GM21529 (cell line): ENCODE data around the gene RNF103.
"Not testable (repeated sequence)": the region's sequence is repeated elsewhere in the genome, so short reads cannot be mapped to it uniquely, and the experiment has no call there.

Experiments
- ATAC-seq: cut with Tn5 transposase; IDR thresholded peaks from one replicate; pipeline ENCODE4 v1.9.1; 2021; ENCODE audit not compliant: unreplicated experiment

RNF103 gene

DNA sequence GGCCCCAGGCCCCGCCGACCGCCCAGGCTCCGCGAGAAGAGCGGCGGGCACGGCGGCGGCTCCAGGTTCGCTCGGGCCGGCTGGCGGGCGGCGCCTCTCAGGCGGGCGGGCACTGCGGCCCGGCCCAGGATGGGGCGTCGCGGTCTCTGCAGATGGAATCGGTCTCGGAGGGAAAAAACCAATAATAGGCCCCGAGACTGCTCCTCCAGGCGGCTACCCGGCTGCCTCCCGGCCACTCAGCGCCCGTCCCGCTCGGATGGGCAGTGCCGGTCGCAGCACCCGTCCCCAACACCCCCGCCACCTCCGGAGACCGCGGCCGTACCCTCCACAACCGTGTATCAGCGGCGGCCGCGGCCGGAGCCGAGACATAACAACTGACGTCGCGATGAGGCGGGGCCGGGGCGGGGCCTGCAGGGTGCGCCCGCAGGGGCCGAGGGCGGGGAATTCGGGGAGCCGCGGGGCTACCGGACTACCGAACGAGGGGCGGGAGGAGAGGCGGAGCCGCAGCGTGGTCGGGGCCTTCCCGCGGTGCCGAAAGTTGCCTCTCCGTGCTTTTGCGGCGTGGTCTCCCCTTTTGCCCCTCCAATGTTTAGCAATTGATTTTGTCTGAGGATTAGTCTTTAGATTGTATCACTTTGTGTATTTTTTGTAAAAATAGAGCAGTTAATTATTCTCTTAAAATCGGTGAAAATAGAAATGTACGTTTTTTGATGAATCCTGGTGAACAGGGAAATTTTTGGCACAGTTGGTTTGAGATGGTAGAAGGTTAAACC lies at the start of gene RNF103:
Gene RNF103, minus strand, starts transcription at position 372 of the 773 bp plus-strand sequence. CDS start 979 bp downstream, outside the sequence.
- peak; percentile 79 for ATAC-seq

GRCh38 chr2:86673011-86673410 lies 49.3 kb upstream of the RNF103 start:
- ATAC-seq = no peak

- ATAC-seq = no peak
Observed at GRCh38 chr2:86672027-86672545, 48.4 kb upstream of the RNF103 start.

DNA sequence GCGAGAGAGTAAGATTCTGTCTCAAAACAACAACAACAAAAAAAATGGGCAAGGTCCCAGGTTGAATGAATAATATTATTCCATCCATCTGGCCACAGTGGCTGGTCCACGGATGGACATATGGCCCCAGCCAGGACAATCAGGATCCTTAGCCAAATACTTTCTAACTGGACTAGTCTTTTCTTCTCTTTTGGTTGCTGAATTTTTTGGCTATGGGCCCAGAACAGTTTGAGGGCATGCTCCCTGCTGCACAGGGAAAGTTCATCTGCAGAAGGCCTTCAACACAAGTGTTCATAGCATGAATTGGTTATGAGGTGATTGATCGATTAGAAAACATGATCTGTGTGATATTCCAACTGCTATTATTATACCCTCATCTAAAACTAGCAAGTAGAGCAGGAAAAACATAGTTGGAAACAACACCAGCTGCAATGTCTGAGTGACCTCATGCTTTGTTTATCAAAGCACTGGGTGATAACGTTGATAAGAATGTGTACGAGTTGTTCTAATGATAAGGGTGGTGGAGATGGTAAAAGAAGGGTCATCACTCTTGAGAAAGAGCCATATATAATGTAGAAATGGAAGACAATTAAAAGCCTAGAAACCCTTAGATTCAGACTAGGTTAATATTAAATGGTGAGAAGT lies 47.8 kb upstream of the RNF103 start:
- ATAC-seq = no peak

DNA sequence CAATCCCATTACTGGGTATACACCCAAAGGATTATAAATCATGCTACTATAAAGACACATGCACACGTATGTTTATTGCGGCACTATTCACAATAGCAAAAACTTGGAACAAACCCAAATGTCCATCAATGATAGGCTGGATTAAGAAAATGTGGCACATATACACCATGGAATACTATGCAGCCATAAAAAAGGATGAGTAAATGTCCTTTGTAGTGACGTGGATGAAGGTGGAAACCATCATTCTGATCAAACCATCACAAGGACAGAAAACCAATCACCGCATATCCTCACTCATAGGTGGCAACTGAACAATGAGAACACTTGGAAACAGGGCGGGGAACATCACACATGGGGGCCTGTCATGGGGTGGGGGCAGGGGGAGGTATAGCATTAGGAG lies 45.7 kb upstream of the RNF103 start:
- not testable (repeated sequence) for ATAC-seq

DNA sequence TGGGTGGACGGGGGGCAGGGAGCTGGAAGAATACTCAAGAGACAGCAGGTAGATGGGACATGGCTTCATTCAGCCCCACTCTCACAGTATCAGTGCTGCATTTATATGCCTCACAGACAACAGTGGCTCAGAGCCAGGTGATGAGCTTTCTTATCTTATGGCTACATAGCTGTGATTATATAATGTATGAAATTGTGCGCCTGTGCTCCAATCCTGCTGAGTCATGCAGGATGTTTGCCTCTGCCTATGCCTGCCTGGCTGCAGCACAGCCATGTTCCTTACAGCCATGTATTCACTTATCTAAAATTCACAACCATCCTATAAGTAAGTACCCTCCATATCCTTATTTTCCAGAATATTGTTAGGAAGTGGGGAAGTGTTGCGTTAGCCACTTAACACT lies 37.7 kb upstream of the RNF103 start:
- ATAC-seq = no peak

DNA sequence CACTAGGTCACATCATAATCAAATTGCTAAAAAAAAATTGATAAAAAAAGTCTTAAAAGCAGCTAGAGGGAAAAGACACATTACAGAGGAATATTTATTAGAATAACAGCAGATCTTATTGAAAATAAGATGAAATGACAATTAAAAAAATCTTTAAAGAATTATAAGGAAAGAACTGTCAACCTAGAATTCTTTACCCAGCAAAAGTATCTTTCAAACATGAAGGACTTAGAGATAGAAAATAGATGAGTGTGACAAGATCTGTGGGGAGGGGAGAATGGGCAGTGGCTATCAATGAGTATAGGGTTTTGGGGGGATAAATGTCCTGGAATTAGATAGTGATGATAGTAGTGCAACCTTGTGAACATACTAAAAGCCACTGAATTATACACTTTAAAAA lies 26.5 kb upstream of the RNF103 start:
- no peak for ATAC-seq

- no peak for ATAC-seq
Observed at GRCh38 chr2:86649119-86649947, 25.7 kb upstream of the RNF103 start.

- ATAC-seq = no peak
Observed at GRCh38 chr2:86648681-86649080, 25.0 kb upstream of the RNF103 start.

GRCh38 chr2:86646865-86647264 lies 23.2 kb upstream of the RNF103 start:
- ATAC-seq = no peak

GRCh38 chr2:86646329-86646728 lies 22.7 kb upstream of the RNF103 start:
- no peak for ATAC-seq

DNA sequence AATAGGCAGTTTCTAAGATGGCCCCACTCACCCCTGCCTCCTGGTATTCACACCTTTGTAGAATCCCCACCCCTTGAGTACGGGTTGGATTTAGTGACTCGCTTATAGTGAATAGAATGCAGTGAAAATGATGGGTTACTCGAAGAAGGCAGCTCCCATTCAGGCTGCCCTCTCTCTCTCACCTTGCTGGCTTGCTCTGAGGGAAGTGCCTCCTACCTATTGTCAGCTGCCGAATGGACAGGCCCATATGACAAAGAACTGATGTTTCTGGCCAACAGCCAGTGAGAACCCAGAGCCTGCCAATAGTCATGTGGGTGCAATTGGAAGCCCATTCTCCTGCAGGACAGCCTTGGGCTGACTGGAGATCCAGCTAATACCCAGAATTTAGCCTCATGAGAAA lies 22.1 kb upstream of the RNF103 start:
- no peak for ATAC-seq

GRCh38 chr2:86638712-86639111 lies 15.0 kb upstream of the RNF103 start:
- ATAC-seq = no peak

DNA sequence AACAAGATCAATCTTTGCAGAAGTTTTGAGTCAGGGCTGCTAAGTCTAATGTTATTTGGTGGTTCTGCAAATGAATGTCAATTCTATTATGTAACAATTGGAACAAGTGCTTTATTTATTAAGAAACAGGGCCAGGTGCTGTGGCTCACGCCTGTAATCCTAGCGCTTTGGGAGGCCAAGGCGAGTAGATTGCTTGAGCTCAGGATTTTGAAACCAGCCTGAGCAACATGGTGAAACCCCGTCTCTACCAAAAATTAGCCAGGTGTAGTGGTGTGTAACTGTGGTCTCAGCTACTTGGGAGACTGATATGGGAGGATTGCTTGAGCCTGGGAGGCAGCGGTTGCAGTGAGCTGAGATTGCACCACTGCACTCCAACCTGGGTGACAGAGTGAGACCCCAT lies 13.2 kb upstream of the RNF103 start:
- no peak for ATAC-seq

GRCh38 chr2:86634352-86634751 lies 10.7 kb upstream of the RNF103 start:
- no peak for ATAC-seq

GRCh38 chr2:86633155-86633651 lies 9.5 kb upstream of the RNF103 start:
- ATAC-seq = no peak

- no peak for ATAC-seq
Observed at GRCh38 chr2:86632672-86633071, 9.0 kb upstream of the RNF103 start.

- ATAC-seq = no peak
Observed at GRCh38 chr2:86631846-86632485, 8.3 kb upstream of the RNF103 start.

DNA sequence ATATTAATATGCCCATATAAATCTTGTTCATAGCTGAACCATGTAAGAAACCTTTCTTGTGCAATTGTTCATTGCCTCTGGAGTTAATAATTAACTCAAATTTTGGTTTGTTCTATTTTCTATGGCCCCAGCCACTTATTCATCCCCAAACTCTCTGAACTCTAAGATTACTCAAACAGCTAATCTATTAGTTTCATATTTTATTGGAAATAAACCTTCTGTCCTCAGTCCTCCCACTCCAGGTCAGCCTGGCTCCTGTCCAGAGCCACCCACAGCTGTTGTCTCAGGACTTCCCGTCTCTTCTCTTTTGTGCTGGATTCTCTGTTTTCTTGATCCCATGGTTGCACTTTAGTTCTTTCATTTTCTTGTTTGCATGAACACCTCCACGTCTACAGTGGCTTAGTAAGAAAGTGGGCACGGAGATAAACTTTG lies 4.4 kb upstream of the RNF103 start:
- ATAC-seq = peak; percentile 25

- ATAC-seq = no peak
Observed at GRCh38 chr2:86627550-86627949, 3.9 kb upstream of the RNF103 start.

DNA sequence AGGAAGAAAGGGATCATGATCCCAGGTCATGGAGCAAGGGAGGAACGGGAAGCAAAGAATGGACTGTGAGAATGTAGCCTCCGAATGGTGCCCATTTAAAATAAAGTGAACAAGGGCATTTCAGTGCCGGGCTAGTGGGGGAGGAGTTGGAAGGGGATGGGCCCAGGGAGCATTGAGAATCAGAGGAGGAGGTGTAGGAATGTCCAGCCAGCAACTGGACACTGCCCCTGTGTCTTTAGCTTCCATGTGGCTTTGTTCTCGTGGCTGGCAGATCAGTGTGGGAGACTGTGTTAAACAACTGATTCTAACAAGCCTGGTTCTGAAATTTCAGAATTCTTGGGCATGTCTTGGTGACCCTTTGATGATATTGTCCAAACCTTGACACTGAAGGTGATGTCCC lies 1.4 kb upstream of the RNF103 start:
- ATAC-seq = no peak
